Fibroblast of mammary gland (primary cell): ENCODE measurements around the gene NFKBIA.

Experiments used
- DNase-seq: peaks from one replicate; pipeline ENCODE4 v3.0.0-alpha.2; 2010; ENCODE audit warnings: low read depth
- H3K4me3 ChIP-seq: 2 replicates; pipeline ENCODE4 v1.5.1; 2011; ENCODE audit warnings: low read depth, mild to moderate bottlenecking, low read length, moderate library complexity; ENCODE audit not compliant: control insufficient read depth
- TF ChIP-seq, protein P1 (sequence below): conservative IDR thresholded peaks from 2 replicates; pipeline ENCODE4 v1.5.1; 2011; ENCODE audit warnings: low read depth, low read length, inconsistent platforms; ENCODE audit not compliant: control insufficient read depth, insufficient read depth

The NFKBIA gene

DNA sequence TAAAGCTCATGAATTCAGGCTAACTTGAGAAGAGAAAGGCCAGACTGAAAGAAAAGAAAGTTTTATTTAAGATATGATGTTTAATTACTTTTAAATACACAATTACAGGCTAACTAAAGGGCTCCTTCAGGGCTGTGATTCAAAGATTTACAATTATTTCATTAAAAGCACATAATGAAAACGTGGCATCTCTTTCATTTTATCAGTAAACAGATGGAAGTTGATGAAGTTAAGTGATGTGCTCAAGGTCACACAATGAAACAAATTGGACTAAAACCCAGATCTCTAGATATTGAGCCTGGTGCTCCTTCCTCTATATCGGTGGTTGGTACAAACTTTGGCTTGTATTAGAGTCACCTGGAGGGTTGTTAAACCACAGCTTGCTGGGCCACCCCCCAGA, 13.5 kb upstream of the NFKBIA start:
- DNase-seq: no peak
- no peak overlapping the region for H3K4me3 ChIP-seq
- TF ChIP-seq, protein P1, sequence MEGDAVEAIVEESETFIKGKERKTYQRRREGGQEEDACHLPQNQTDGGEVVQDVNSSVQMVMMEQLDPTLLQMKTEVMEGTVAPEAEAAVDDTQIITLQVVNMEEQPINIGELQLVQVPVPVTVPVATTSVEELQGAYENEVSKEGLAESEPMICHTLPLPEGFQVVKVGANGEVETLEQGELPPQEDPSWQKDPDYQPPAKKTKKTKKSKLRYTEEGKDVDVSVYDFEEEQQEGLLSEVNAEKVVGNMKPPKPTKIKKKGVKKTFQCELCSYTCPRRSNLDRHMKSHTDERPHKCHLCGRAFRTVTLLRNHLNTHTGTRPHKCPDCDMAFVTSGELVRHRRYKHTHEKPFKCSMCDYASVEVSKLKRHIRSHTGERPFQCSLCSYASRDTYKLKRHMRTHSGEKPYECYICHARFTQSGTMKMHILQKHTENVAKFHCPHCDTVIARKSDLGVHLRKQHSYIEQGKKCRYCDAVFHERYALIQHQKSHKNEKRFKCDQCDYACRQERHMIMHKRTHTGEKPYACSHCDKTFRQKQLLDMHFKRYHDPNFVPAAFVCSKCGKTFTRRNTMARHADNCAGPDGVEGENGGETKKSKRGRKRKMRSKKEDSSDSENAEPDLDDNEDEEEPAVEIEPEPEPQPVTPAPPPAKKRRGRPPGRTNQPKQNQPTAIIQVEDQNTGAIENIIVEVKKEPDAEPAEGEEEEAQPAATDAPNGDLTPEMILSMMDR: no peak

DNA sequence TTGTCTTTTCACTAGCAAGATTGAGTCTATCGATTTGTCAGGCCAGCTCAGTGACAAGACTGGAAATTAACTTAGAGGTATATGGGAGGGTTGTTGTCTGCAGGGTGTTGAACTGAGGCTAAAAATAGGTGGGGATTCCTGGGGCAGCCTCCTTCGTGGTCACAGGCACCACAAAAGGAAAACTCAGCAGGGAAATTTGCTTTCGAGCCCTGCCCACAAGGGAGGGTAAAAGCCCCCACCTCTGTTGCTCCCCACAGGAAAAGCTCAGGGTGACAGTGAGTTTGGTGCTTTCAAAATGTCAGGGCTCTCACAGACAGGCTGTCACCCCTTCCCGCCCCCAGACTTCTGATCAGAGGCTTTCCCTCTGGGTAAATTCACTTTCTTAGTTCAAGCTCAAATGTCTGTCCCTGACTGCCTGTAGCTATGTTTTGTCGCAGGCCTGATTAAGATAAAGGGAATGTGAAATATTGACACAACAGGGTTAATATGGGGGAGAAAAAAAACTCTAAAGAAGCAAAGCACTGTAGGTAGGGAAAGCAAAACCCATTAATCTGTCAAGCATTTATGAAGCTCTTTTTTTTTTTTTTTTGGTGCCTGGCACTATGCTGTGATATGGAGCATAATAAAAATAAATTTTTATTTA, 11.7 kb upstream of the NFKBIA start:
- TF ChIP-seq, protein P1: no peak
- DNase-seq: no peak
- H3K4me3 ChIP-seq: no peak overlapping the region

DNA sequence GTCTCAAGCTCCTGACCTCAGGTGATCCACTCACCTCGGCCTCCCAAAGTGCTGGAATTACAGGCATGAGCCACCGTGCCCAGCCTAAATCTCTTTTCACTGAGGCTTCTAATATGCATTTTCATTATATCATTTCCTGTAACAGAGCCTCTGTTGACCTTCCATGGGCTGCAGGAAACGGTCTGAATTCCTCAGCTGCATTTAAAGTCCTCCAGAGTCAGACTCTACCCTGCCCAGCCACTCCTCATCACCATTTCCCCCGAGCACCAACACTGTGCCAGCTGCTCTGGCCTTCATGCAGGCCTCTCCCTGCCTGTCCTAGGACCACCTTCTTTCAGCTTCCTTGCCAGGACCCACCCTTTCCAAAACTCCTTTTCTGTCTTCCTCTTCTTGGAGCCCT, 9.8 kb upstream of the NFKBIA start:
- H3K4me3 ChIP-seq: no peak overlapping the region
- TF ChIP-seq, protein P1: no peak
- no peak for DNase-seq

DNA sequence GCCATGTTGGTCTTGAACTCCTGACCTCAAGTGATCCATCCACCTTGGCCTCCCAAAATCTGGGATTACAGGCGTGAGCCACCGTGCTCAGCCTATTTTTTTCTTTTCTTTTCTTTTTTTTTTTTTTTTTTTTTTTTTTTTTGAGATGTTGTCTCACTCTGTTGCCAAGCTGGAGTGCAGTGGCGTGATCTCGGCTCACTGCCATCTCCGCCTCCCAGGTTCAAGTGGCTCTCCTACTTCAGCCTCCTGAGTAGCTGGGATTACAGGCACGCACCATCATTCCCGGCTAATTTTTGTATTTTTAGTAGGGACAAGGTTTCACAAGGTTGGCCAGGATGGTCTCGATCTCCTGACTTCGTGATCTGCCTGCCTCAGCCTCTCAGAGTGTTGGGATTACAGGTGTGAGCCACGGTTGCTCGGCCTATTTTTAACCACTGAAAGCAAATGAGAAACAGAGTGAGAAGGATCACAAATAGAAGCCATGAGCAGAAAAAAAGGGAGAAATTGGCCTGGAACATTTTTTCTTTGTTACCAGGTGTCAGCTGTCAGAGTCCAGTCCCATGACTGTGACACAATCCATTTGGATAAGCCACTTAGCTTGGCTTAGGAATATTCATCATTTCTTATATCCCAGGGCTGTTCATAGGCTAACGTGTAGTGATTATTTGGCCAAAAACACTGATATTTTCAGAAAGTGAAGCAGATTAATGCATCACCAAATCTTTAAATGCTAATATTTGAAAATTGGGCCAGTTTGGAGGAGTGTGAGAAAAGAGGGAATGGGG, 7.9 kb upstream of the NFKBIA start:
- DNase-seq: no peak
- TF ChIP-seq, protein P1: no peak
- no peak overlapping the region for H3K4me3 ChIP-seq

DNA sequence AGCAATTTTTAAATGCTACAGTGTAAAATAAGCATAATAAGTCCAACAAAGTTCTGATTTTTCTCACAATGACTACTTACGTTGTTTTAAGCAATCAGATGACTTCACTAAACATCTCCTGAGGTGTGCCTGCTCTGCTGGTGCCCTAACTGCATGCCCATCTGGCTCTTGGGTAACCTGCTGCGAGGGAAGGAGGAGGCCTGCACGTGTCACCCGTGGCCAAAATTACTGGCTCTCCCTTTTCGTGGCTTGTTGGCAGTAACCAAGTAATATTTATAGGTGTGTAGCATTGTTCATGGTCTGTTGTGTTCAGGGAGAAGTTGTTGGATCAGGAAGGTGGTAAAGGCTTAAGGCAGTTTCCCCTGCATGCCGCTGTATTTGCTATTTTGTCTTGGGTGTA, 6.3 kb upstream of the NFKBIA start:
- DNase-seq: no peak

DNA sequence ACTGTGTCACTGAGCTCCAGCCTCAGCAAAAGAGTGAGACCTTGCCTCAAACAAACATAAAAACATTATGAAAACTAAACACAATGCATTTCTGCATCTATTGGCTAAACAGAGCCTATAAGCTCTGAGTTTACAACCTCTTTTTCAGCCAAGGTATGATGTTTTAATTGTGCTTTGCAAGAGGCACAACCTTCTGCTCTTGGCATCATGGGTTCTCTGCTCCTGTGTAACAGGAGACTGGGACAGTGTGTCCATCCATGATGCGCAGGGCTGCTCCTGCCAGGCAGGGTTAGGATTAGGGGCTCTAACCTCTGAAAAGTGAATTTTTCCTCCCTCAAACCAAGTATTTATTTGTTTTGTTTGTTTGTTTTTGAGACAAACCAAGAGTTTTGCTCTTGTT, 5.0 kb upstream of the NFKBIA start:
- H3K4me3 ChIP-seq: no peak overlapping the region
- TF ChIP-seq, protein P1: no peak
- DNase-seq: no peak

More for the DNA sequence above, 6.3 kb upstream of the NFKBIA start:
- no peak overlapping the region for H3K4me3 ChIP-seq
- TF ChIP-seq, protein P1: no peak

DNA sequence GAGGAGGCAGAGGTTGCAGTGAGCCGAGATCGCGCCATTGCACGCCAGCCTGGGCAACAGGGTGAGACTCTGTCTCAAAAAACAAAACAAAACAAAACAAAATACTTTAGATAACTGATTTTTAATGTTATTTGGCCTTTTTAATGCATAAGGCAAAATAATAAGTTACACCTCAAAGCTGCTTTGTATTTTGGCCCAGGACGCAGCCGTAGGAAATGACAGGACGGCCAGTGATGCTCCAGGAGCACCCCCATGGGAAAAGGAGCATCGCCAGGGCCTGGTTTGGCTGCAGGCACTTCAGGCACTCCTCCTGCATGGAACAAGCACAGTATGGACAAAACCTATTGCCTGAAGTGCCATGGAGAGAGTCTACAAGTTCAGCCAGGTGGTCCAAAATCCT, 3.5 kb upstream of the NFKBIA start:
- no peak overlapping the region for H3K4me3 ChIP-seq
- DNase-seq: no peak
- TF ChIP-seq, protein P1: no peak
